ENCODE data around the gene JARID2.

DNA sequence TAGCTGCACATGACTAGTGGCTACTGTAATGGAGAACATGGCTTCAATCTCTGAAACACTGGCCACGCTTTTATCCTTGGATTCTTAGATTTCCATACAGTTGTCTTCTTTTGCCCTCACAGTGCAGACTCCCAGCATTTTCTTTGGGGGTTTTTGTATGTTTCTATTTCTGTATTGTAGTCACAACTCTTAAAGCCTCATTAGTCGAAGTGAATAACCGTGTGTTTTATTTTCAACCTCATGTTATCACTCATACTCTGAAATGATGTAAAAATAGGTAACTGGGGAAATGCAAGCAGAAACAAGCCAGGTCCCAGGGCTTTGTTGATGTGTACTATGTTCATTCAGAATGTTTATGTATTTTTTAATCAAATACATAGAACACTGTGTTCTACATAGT is 162.9 kb downstream of the JARID2 start:
- TF ChIP-seq, protein P1, sequence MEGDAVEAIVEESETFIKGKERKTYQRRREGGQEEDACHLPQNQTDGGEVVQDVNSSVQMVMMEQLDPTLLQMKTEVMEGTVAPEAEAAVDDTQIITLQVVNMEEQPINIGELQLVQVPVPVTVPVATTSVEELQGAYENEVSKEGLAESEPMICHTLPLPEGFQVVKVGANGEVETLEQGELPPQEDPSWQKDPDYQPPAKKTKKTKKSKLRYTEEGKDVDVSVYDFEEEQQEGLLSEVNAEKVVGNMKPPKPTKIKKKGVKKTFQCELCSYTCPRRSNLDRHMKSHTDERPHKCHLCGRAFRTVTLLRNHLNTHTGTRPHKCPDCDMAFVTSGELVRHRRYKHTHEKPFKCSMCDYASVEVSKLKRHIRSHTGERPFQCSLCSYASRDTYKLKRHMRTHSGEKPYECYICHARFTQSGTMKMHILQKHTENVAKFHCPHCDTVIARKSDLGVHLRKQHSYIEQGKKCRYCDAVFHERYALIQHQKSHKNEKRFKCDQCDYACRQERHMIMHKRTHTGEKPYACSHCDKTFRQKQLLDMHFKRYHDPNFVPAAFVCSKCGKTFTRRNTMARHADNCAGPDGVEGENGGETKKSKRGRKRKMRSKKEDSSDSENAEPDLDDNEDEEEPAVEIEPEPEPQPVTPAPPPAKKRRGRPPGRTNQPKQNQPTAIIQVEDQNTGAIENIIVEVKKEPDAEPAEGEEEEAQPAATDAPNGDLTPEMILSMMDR (IDR thresholded peaks at IDR 0.05; ENCODE audit: low read depth, low read length): no peak
- TF ChIP-seq, protein P2, sequence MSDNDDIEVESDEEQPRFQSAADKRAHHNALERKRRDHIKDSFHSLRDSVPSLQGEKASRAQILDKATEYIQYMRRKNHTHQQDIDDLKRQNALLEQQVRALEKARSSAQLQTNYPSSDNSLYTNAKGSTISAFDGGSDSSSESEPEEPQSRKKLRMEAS (IDR thresholded peaks at IDR 0.05; ENCODE audit: low read depth, low read length): no peak

Data from NB4 (cell line).